Liver (tissue), 9 donors: ENCODE results near the gene MOB3C. TPM values are rescaled to one million over a fixed set of nuclear protein-coding genes. Genes with fewer than 3 reads are reported as not detected.
A peak's percentile ranks its signal among the peaks of the same experiment; 100 is the strongest.

Source experiments
- DNase-seq: peaks from one replicate; pipeline ENCODE4 v3.0.0-alpha.2; 2017; ENCODE audit warnings: low spot score
- H3K27ac ChIP-seq, 2 donors: one replicate each; pipeline ENCODE4 v1.7.0; 2013; ENCODE audit warnings: inconsistent platforms in 2 of 2, low read length in 2 of 2, control low read depth in 1 of 2, low read depth in 1 of 2, mild to moderate bottlenecking in 1 of 2
- H3K27me3 ChIP-seq, 4 donors: one replicate each; pipeline versions ENCODE4 v1.6.1 to v1.7.0; 2013; ENCODE audit warnings: low read length in 3 of 4, inconsistent platforms in 1 of 4, mild to moderate bottlenecking in 1 of 4, moderate library complexity in 1 of 4; ENCODE audit not compliant: control insufficient read depth in 4 of 4, insufficient read depth in 4 of 4
- H3K36me3 ChIP-seq, 4 donors: one replicate each; pipeline versions ENCODE4 v1.6.1 to v1.7.0; 2013; ENCODE audit warnings: low read length in 3 of 4, mild to moderate bottlenecking in 3 of 4, low read depth in 1 of 4, moderate library complexity in 1 of 4; ENCODE audit not compliant: control insufficient read depth in 4 of 4, insufficient read depth in 3 of 4
- H3K4me1 ChIP-seq, 4 donors: one replicate each; pipeline versions ENCODE4 v1.6.1 to v1.7.0; 2013; ENCODE audit warnings: low read length in 3 of 4, mild to moderate bottlenecking in 3 of 4, moderate library complexity in 1 of 4; ENCODE audit not compliant: control insufficient read depth in 4 of 4, insufficient read depth in 4 of 4
- H3K4me3 ChIP-seq, 3 donors: one replicate each; pipeline versions ENCODE4 v1.6.1 to v1.7.0; 2013; ENCODE audit warnings: low read length in 3 of 3, control low read depth in 1 of 3, low read depth in 1 of 3, mild to moderate bottlenecking in 1 of 3
- H3K9ac ChIP-seq, 2 donors: one replicate each; pipeline ENCODE4 v1.7.0; 2013; ENCODE audit warnings: low read length in 2 of 2, mild to moderate bottlenecking in 2 of 2, moderate library complexity in 2 of 2, control low read depth in 1 of 2, low read depth in 1 of 2
- H3K9me3 ChIP-seq, 4 donors: one replicate each; pipeline versions ENCODE4 v1.6.1 to v1.7.0; 2013; ENCODE audit warnings: low read length in 3 of 4; ENCODE audit not compliant: control insufficient read depth in 4 of 4
- EGR1 ChIP-seq, 2 donors: IDR thresholded peaks; 2 replicates each; pipeline ENCODE4 v1.6.1; 2016 to 2018; ENCODE audit warnings: antibody characterized with exemption in 2 of 2, low read depth in 2 of 2
- FOXA1 ChIP-seq: IDR thresholded peaks from 2 replicates; pipeline ENCODE4 v1.6.1; 2016; ENCODE audit warnings: antibody characterized with exemption
- FOXA2 ChIP-seq: IDR thresholded peaks from 2 replicates; pipeline ENCODE4 v1.6.1; 2016; ENCODE audit warnings: antibody characterized with exemption
- GABPA ChIP-seq, 2 donors: IDR thresholded peaks in 1 of 2; conservative IDR thresholded peaks in 1 of 2; 2 replicates each; pipeline ENCODE4 v1.6.1; 2016; ENCODE audit warnings: antibody characterized with exemption in 2 of 2, mild to moderate bottlenecking in 1 of 2, moderate library complexity in 1 of 2
- HNF4A ChIP-seq, 2 donors: conservative IDR thresholded peaks; 2 replicates each; pipeline ENCODE4 v1.6.1; 2016; ENCODE audit warnings: antibody characterized with exemption in 2 of 2, mild to moderate bottlenecking in 2 of 2
- HNF4G ChIP-seq: IDR thresholded peaks from 2 replicates; pipeline ENCODE4 v1.6.1; 2016; ENCODE audit warnings: antibody characterized with exemption
- JUND ChIP-seq, 2 donors: IDR thresholded peaks; 2 replicates each; pipeline ENCODE4 v1.6.1; 2016; ENCODE audit warnings: antibody characterized with exemption in 2 of 2
- MAX ChIP-seq: IDR thresholded peaks from 2 replicates; pipeline ENCODE4 v1.6.1; 2016; ENCODE audit warnings: antibody characterized with exemption
- NR2F2 ChIP-seq: IDR thresholded peaks from 2 replicates; pipeline ENCODE4 v1.6.1; 2016; ENCODE audit warnings: antibody characterized with exemption
- RAD21 ChIP-seq, 2 donors: IDR thresholded peaks; 2 replicates each; pipeline ENCODE4 v1.6.1; 2016; ENCODE audit warnings: antibody characterized with exemption in 2 of 2, mild to moderate bottlenecking in 2 of 2
- REST ChIP-seq: IDR thresholded peaks from 2 replicates; pipeline ENCODE4 v1.6.1; 2016; ENCODE audit warnings: antibody characterized with exemption, mild to moderate bottlenecking
- RXRA ChIP-seq, 2 donors: IDR thresholded peaks; 2 replicates each; pipeline ENCODE4 v1.6.1; 2017 to 2018; ENCODE audit warnings: antibody characterized with exemption in 2 of 2, mild to moderate bottlenecking in 1 of 2
- SP1 ChIP-seq: IDR thresholded peaks from 2 replicates; pipeline ENCODE4 v1.6.1; 2018; ENCODE audit warnings: antibody characterized with exemption, mild to moderate bottlenecking
- TAF1 ChIP-seq: conservative IDR thresholded peaks from 2 replicates; pipeline ENCODE4 v1.6.1; 2016; ENCODE audit warnings: antibody characterized with exemption, mild to moderate bottlenecking
- YY1 ChIP-seq: IDR thresholded peaks from 2 replicates; pipeline ENCODE4 v1.6.1; 2016; ENCODE audit warnings: antibody characterized with exemption, mild to moderate bottlenecking
- ZBTB33 ChIP-seq: IDR thresholded peaks from 2 replicates; pipeline ENCODE4 v1.6.1; 2016; ENCODE audit warnings: antibody characterized with exemption
- WGBS: extraction: QIAGEN DNeasy Blood & Tissue Kit; methylation state at CpG from one replicate; pipeline ENCODE4 v1.1.7; 2013; 5-methylcytosine and 5-hydroxymethylcytosine counted together
- polyA plus RNA-seq, 2 donors: library from polyadenylated mRNA; stranded (reverse) in 1 of 2; unstranded in 1 of 2; fragments of 200-250 nt in 1 of 2; fragments of >200 nt in 1 of 2; fragmentation: Nextera tagmentation in 1 of 2; extraction: Ambion mirVana in 1 of 2; gene quantifications; one replicate each; pipeline versions ENCODE4 v1.2.1 to v1.2.3, GENCODE V29; 2013 to 2015
- total RNA-seq, 2 donors: library from RNA; depleted of rRNA; stranded (reverse); fragments of >200 nt; gene quantifications; one replicate each; pipeline ENCODE4 v1.2.3, GENCODE V29; 2014
- TF ChIP-seq, protein P1 (sequence below): fragments of 150-350 bp; IDR thresholded peaks from 2 replicates; pipeline ENCODE4 v1.5.1; 2017; ENCODE audit warnings: improper control_type of control experiment, low read depth, low read length; ENCODE audit not compliant: missing input control
- TF ChIP-seq, protein P2 (sequence below): IDR thresholded peaks from 2 replicates; pipeline ENCODE4 v1.6.1; 2016; ENCODE audit warnings: antibody characterized with exemption
- donor health status: healthy.
- donor health status: healthy.
- donor health status: healthy.
- donor health status: healthy.
- donor health status: healthy.

The MOB3C gene
- total and polyA plus RNA-seq, 4 donors, result 2.3 to 7.9 (median 5.4) TPM

- DNase-seq, result no peak
- no peak for TF ChIP-seq HNF4A (conservative IDR thresholded peaks at IDR 0.05)
- no peak for TF ChIP-seq HNF4G
- TF ChIP-seq TAF1, result no peak
- no peak for TF ChIP-seq MAX
- TF ChIP-seq JUND (IDR thresholded peaks at IDR 0.05), result no peak
- TF ChIP-seq, protein P1, sequence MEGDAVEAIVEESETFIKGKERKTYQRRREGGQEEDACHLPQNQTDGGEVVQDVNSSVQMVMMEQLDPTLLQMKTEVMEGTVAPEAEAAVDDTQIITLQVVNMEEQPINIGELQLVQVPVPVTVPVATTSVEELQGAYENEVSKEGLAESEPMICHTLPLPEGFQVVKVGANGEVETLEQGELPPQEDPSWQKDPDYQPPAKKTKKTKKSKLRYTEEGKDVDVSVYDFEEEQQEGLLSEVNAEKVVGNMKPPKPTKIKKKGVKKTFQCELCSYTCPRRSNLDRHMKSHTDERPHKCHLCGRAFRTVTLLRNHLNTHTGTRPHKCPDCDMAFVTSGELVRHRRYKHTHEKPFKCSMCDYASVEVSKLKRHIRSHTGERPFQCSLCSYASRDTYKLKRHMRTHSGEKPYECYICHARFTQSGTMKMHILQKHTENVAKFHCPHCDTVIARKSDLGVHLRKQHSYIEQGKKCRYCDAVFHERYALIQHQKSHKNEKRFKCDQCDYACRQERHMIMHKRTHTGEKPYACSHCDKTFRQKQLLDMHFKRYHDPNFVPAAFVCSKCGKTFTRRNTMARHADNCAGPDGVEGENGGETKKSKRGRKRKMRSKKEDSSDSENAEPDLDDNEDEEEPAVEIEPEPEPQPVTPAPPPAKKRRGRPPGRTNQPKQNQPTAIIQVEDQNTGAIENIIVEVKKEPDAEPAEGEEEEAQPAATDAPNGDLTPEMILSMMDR, result no peak
- TF ChIP-seq RAD21 (IDR thresholded peaks at IDR 0.05), result no peak
- TF ChIP-seq ZBTB33, result no peak
- no peak for TF ChIP-seq FOXA1
- TF ChIP-seq NR2F2, result no peak
- TF ChIP-seq EGR1 (IDR thresholded peaks at IDR 0.05; ENCODE audit: low read depth in 2 of 2), result no peak
- TF ChIP-seq, protein P2, sequence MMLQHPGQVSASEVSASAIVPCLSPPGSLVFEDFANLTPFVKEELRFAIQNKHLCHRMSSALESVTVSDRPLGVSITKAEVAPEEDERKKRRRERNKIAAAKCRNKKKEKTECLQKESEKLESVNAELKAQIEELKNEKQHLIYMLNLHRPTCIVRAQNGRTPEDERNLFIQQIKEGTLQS, result no peak
- TF ChIP-seq REST, result no peak
- no peak for TF ChIP-seq YY1
- TF ChIP-seq GABPA (IDR thresholded peaks at IDR 0.05 in 1 of 2, conservative IDR thresholded peaks at IDR 0.05 in 1 of 2), result no peak
- no peak for TF ChIP-seq RXRA (IDR thresholded peaks at IDR 0.05)
- TF ChIP-seq FOXA2, result no peak
- no peak for TF ChIP-seq SP1
- no peaks in the 10 kb centered on the region for H3K4me1 ChIP-seq
- no peaks in the 10 kb centered on the region for H3K27me3 ChIP-seq
- H3K36me3 ChIP-seq, result peaks cover 16 to 46% (median 40%) of the 10 kb centered on the region in 4 donors
- 86% methylated on average over 5 of the region's 5 CpGs for WGBS
- H3K9ac ChIP-seq, result no peak overlapping the region
- H3K27ac ChIP-seq, result peak overlapping the region in 1 of 2 donors; percentile 46
- H3K9me3 ChIP-seq, result peaks cover 0 to 4% (median 0%) of the 10 kb centered on the region in 4 donors
- H3K4me3 ChIP-seq, result no peak overlapping the region
Measured at GRCh38 chr1:46594063-46594462, 22.5 kb downstream of the MOB3C start.
